SW480 (cell line): ENCODE data around the gene PDZD8.
"Not testable (repeated sequence)": the region's sequence is repeated elsewhere in the genome, so short reads cannot be mapped to it uniquely, and the experiment has no call there.

ENCODE experiments used
- DNase-seq: peaks from one replicate; pipeline ENCODE4 v3.0.0-alpha.2; 2016; ENCODE audit warnings: low spot score

PDZD8 gene

DNA sequence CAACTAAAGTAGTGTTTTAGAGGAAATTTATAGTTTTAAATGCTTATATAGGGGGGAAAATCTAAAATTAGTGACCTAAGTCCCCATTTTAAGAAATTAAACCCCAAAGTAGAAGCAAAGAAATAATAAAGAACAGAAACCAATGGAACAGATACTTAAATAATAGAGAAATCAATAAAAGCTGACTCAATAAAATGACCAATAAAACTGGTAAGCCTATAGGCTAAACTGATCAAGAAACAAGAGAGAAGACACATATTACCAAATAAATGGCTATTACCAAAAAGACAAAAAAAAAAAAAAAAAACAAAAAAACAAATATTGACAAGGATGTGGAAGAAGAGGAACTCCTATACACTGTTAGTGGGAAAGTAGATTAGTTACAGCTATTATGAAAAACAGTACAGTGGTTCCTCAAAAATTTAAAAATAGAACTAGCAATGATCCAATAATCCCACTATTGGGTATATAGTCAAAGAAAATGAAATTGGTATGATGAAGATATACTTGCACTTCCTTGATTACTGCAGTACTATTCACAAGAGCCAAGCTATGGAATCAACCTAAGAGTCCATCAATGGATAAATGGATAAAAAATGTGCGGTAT, 81.1 kb downstream of the PDZD8 start:
- DNase-seq: no peak

- not testable (repeated sequence) for DNase-seq
Measured at GRCh38 chr10:117290872-117291271, 84.4 kb downstream of the PDZD8 start.

GRCh38 chr10:117284716-117285494, 90.3 kb downstream of the PDZD8 start:
- DNase-seq: no peak

DNA sequence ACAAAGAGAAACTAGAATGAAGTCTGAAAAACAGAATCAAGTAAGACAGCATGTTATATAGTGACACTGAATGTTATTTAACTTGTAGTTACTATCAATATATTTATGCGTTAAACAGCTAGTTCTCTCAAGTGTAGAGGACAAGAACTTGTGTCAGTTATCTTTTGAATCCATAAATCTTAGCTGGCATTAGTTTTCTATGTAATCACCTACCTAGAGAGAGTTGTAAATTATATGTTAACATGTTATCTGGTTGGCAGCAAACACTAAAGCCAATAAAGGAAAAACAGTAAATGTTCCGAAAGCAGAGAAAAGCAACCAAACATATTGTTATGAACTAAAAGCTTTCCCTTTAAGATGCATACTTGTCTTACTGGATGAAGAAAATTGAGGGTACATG, 97.6 kb downstream of the PDZD8 start:
- DNase-seq: no peak

DNA sequence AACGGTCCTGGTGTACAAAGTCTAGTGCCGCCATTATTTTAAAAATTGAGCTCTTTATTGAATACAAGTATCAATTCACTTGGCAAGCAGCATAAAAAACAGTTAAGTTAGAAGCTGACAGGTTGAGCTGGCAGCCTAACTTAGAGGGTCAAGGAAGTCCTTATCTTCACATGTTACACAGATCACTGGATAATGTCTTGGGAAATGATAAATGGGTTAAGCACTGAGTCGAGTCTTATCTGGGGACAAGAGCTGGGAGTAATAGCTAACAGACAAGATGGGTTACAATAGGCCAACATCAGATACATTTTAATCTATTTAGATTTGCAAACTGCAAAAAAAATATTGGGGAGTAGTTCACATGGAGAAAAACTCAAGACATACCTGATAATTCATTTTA, 100.1 kb downstream of the PDZD8 start:
- no peak for DNase-seq

DNA sequence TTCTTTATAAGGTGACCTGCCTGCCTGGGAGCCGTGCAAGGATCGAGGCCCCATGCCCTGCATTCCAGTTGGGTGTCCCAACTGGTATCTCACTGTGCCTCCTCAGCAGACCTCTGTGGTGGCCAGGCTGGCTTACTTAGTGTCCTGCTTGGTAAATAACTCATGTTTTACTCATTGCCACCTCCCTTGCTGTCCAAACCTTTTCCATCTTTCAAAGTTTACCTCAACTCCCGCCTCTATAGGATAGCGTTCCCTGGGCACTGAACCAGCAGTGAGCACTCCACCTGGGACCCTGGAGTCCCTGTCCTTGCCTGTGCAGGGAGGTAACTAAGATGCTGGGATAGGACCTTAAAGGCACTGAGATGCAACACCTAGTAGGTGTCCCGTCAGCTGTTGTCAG, 100.7 kb downstream of the PDZD8 start:
- DNase-seq: no peak

DNA sequence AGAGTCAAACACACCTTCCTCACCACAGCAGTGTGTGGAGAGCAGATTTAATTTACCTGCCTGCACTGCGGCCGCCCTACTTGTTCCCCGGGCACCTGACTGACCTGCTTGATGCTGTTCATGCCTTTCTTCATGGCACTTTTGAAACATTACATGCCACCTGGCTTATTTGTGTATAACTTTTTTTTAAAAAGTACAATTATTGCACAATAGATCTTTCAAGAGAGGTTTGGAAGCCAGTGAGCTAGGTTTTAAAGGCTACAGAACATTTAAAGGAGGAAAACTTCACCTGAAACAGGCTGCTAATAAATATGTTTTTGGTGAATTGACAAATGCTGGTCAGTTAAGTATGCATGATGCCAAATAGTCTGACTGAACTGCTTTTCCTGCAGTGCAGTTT, 101.3 kb downstream of the PDZD8 start:
- DNase-seq: no peak

DNA sequence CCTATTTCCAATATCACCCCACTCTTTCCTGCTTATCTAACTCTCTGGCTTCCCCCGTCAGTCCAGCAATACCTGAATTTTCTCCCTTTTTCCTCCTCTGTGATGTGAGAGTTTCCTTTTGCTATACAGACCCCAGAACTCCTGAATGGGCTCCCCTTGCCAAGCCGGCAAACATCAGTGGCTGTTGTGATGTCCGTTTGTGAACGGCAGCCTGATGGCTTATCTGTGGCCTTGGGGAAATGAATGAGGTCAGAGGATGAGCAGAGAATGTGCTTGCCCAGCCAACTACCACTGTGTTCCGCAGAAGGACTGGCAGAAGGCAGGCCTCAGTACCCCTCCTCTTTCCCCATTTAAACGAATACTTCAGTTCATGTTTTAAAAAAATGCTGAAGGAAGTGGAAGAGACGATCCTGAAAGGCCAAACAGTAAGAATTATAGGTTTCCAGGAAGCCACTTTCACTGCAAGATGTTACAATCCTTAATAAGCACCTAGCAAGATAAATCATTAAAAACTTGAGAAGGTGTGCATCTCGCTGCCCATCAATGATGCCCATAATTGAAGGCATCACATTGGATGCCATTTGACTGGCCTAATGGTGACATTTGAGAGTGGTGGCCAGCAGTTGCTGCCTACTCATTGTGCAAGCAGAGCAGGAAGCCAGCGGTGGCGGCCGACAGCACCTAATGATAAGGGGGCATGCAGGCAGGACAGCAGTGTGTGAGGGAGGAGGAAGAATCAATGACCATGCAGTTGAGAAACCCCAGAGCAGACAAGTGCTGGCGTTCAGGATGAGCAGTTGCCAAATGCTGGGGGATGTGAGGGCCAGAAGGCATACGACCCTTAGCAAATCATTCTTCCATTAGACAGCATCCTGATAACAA, 102.8 kb downstream of the PDZD8 start:
- no peak for DNase-seq

- DNase-seq: peak; percentile 51
Measured at GRCh38 chr10:117271427-117271826, 103.8 kb downstream of the PDZD8 start.

DNA sequence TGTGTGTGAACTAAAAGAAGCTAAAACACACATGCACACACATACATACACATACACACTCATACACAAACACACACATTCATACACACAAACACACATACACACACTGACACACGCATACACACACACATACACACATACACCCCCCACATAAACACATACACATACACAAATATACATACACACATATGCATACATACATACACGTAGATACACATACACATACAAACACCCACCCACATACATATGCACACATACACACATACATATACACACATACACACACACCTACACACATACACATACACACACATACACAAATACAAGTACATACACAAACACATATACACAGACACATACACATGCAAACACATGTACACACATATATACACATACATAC, 106.3 kb downstream of the PDZD8 start:
- no peak for DNase-seq

- no peak for DNase-seq
Measured at GRCh38 chr10:117268258-117268657, 107.0 kb downstream of the PDZD8 start.

DNA sequence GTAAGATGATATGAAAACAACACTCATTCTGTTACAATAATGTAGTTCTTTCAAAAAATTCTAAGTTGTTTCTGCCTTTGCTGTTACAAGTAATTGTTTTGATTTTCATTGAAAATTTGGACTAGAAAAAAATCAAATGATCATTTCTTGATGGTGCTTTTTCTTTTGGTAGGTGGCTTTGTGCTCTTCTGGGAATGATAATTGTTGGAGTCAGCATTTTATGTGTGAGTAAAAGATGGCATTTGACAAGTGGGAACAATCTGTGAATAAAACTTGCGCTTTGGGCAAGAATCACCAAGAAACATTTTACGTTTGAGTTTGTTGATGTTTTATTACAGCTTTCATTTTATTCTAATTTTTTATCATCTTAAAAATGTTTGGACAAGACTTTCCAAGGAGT, 108.4 kb downstream of the PDZD8 start:
- no peak for DNase-seq

- no peak for DNase-seq
Measured at GRCh38 chr10:117266400-117266799, 108.8 kb downstream of the PDZD8 start.

GRCh38 chr10:117264782-117265181, 110.5 kb downstream of the PDZD8 start:
- DNase-seq: no peak

DNA sequence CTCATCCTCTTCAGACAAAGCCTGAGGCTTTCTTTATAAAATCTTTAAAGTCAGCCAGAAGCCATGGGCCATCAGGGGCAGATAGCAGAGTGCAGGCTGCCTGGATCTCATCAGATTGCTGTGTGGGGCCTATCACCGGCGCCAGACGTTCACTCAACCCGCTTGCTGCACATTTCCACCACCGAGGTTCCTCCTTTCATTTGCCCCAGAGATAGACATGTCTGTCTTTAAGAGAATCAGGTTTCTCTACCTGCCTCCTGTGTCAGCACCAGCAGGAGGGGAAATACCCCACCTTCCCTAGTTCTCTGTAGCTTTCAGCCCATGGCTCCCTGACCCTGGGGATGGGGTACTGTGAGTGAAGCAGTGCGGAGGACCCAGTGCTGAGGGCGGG, 112.3 kb downstream of the PDZD8 start:
- DNase-seq: no peak

GRCh38 chr10:117262291-117262902, 112.8 kb downstream of the PDZD8 start:
- no peak for DNase-seq

- DNase-seq: no peak
Measured at GRCh38 chr10:117261501-117261900, 113.7 kb downstream of the PDZD8 start.

DNA sequence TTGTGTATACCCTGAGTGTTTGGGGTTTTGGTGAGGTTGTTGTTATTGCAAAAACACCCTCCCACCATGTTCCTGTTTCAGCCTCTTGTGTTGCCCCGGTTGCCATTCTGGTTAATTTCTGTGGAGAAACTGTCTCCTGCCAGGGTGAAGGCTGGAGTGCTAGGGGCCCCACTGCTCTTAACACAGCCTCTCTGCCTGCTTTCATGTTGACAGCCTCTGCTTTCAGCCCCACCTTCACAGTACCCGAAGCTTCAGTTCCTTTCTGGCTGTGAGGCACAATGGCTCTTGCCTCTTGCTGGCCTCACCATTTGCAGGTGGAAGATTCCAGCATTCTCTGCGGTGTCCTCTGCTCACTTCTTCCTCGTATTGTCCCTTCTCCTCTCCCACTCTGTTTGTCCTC, 115.2 kb downstream of the PDZD8 start:
- no peak for DNase-seq

- no peak for DNase-seq
Measured at GRCh38 chr10:117259279-117259678, 116.0 kb downstream of the PDZD8 start.

DNA sequence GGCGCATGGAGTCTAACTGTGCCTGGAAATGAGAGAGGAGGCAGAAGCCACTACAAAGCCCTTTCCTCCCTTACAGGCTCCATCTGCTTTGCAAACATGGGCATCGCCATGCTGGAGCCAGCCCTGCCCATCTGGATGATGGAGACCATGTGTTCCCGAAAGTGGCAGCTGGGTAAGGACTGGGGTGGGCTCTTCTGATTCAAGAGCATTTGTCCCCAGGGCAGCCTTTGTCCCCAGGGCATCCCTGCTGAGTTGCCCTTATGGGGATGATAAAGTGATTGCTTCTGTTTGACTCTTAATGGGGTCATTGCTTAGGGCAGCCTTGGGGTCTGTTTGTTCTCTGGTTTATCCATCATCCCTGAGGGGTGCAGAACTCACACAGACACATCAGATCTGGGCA, 117.5 kb downstream of the PDZD8 start:
- DNase-seq: no peak

DNA sequence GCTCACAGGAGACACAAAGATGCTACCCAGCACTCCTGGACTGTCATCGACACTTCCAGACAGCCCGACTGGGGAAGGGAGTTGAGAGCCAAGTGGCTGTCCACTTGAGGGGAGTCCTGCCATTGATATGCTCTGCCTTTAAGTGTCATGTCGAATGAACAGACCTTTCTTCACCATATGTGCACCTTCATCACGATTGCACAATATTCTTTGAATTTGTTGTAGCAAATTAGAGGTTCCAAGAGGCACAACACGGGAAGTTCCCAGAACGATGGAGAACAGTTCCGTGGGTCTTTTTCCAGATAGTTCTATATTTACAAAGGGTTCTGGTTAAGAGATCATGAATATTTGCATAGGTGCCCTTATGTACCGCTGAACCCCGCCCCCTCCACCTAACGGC, 118.3 kb downstream of the PDZD8 start:
- no peak for DNase-seq

DNA sequence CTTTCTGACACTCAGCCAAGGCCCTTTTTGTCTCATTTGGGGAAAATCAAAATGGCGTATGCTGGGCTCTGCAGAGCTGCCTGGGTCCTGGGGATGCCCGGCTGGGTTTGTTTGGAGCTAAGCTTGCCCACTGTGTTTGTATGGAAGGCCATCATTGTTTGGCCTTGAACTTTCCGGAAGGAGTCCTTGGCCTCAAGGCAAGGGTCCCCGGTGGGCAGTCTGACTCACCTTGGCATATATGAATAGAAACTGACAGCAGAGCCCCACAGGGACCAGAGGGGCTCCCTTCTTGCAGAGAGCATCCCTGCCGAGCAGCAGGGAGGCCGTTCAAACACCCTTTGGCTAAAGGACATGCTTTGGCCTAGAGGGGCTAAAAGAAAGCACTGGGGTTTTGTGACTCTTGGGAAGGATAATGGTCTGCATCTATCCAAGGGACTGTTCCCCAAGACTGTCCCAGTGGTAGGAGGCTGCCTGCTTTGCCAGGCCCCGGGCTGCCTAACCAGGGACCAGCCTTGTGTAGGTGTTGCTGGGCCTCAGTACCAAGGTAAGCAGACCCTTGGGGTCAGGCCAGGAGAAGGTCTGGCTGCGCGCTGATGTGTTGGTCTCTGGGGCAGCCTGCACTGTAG, 119.3 kb downstream of the PDZD8 start:
- no peak for DNase-seq
